Erythroblast (primary cell): Measurements from ENCODE around the gene CD4.

Source experiments
- GATA1 ChIP-seq: IDR thresholded peaks from 2 replicates; pipeline ENCODE4 v1.6.1; 2011; ENCODE audit warnings: low read depth, mild to moderate bottlenecking, control low read depth, low read length, moderate library complexity
- POLR2A ChIP-seq: IDR thresholded peaks from 2 replicates; pipeline ENCODE4 v1.6.1; 2011; ENCODE audit warnings: mild to moderate bottlenecking, low read length

GRCh38 chr12:6866163-6866919 is 77.0 kb downstream of the CD4 start:
- TF ChIP-seq POLR2A (no peak), GATA1 (no peak)
